Limb (tissue), 2 donors: ENCODE measurements around the gene RAPGEF4.
"Not testable (repeated sequence)": the region's sequence is repeated elsewhere in the genome, so short reads cannot be mapped to it uniquely, and the experiment has no call there.

Experiments used
- DNase-seq, 2 donors: peaks; one replicate each; pipeline ENCODE4 v3.0.0-alpha.2; 2016; ENCODE audit errors: extremely low spot score in 2 of 2

The RAPGEF4 gene

GRCh38 chr2:172774302-172774701 is 38.7 kb downstream of the RAPGEF4 start:
- DNase-seq = no peak

- no peak for DNase-seq
Observed at GRCh38 chr2:172775319-172775718, 39.7 kb downstream of the RAPGEF4 start.

- no peak for DNase-seq
Observed at GRCh38 chr2:172777431-172777830, 41.8 kb downstream of the RAPGEF4 start.

GRCh38 chr2:172782506-172783164 is 47.0 kb downstream of the RAPGEF4 start:
- DNase-seq = no peak

GRCh38 chr2:172783165-172783898 is 47.7 kb downstream of the RAPGEF4 start:
- DNase-seq = peak in 1 of 2 donors; percentile 15

GRCh38 chr2:172788871-172789270 is 53.2 kb downstream of the RAPGEF4 start:
- DNase-seq = no peak

- no peak for DNase-seq
Observed at GRCh38 chr2:172790404-172790803, 54.8 kb downstream of the RAPGEF4 start.

- DNase-seq = no peak
Observed at GRCh38 chr2:172791953-172792352, 56.3 kb downstream of the RAPGEF4 start.

GRCh38 chr2:172792711-172793110 is 57.1 kb downstream of the RAPGEF4 start:
- no peak for DNase-seq

GRCh38 chr2:172803308-172803707 is 67.7 kb downstream of the RAPGEF4 start:
- DNase-seq = not testable (repeated sequence)

GRCh38 chr2:172804423-172804822 is 68.8 kb downstream of the RAPGEF4 start:
- DNase-seq = no peak

GRCh38 chr2:172806493-172806892 is 70.8 kb downstream of the RAPGEF4 start:
- DNase-seq = peak in 1 of 2 donors; percentile 85

- no peak for DNase-seq
Observed at GRCh38 chr2:172806996-172807395, 71.4 kb downstream of the RAPGEF4 start.

GRCh38 chr2:172808156-172808555 is 72.5 kb downstream of the RAPGEF4 start:
- DNase-seq = no peak

GRCh38 chr2:172811027-172811426 is 75.4 kb downstream of the RAPGEF4 start:
- DNase-seq = no peak

GRCh38 chr2:172812158-172812744 is 76.6 kb downstream of the RAPGEF4 start:
- no peak for DNase-seq

- no peak for DNase-seq
Observed at GRCh38 chr2:172813314-172813888, 77.8 kb downstream of the RAPGEF4 start.

GRCh38 chr2:172817411-172817810 is 81.8 kb downstream of the RAPGEF4 start:
- DNase-seq = no peak

- DNase-seq = no peak
Observed at GRCh38 chr2:172819943-172820342, 84.3 kb downstream of the RAPGEF4 start.

GRCh38 chr2:172821370-172822338 is 86.0 kb downstream of the RAPGEF4 start:
- no peak for DNase-seq

GRCh38 chr2:172822585-172822984 is 86.9 kb downstream of the RAPGEF4 start:
- DNase-seq = no peak
